ENCODE measurements around the gene PRDM7.

PRDM7 gene

GRCh38 chr16:90020260-90020837 lies 56.8 kb downstream of the PRDM7 start:
- H3K4me3 ChIP-seq (ENCODE audit: low read depth, low read length) = peak overlapping the region; percentile 51
- no peak for DNase-seq (ENCODE audit: low read depth)
- no peak for TF ChIP-seq CTCF (IDR thresholded peaks at IDR 0.05; ENCODE audit: insufficient read depth, low read depth, low read length, missing control alignments)

- peak; percentile 54 for TF ChIP-seq CTCF (IDR thresholded peaks at IDR 0.05; ENCODE audit: insufficient read depth, low read depth, low read length, missing control alignments)
- peak overlapping the region; percentile 51 for H3K4me3 ChIP-seq (ENCODE audit: low read depth, low read length)
- peak; percentile 45 for DNase-seq (ENCODE audit: low read depth)
Measured at GRCh38 chr16:90019543-90020259, 57.4 kb downstream of the PRDM7 start.

- H3K4me3 ChIP-seq (ENCODE audit: low read depth, low read length) = peak within 1 kb of the TSS; percentile 51
- no peak for DNase-seq (ENCODE audit: low read depth)
- TF ChIP-seq CTCF (IDR thresholded peaks at IDR 0.05; ENCODE audit: insufficient read depth, low read depth, low read length, missing control alignments) = no peak
Measured at GRCh38 chr16:90018652-90019542, 58.2 kb downstream of the PRDM7 start, which contains the start of gene DBNDD1. Gene DBNDD1, minus strand, starts transcription at chr16:90019456. Its CDS starts 115 bp downstream, at chr16:90019341.

- no peak for DNase-seq (ENCODE audit: low read depth)
- H3K4me3 ChIP-seq (ENCODE audit: low read depth, low read length) = no peak overlapping the region
- no peak for TF ChIP-seq CTCF (IDR thresholded peaks at IDR 0.05; ENCODE audit: insufficient read depth, low read depth, low read length, missing control alignments)
Measured at GRCh38 chr16:90018297-90018651, 58.9 kb downstream of the PRDM7 start.

GRCh38 chr16:90016339-90016950 lies 60.7 kb downstream of the PRDM7 start:
- H3K4me3 ChIP-seq (ENCODE audit: low read depth, low read length) = no peak overlapping the region
- DNase-seq (ENCODE audit: low read depth) = no peak
- no peak for TF ChIP-seq CTCF (IDR thresholded peaks at IDR 0.05; ENCODE audit: insufficient read depth, low read depth, low read length, missing control alignments)

GRCh38 chr16:90015586-90016338 lies 61.4 kb downstream of the PRDM7 start:
- H3K4me3 ChIP-seq (ENCODE audit: low read depth, low read length) = no peak overlapping the region
- no peak for DNase-seq (ENCODE audit: low read depth)
- no peak for TF ChIP-seq CTCF (IDR thresholded peaks at IDR 0.05; ENCODE audit: insufficient read depth, low read depth, low read length, missing control alignments)

Measured in GM12865 (cell line).